Measurements from ENCODE around the gene LRRC42. TPM values are rescaled to one million over a fixed set of nuclear protein-coding genes. Genes with fewer than 3 reads are reported as not detected.

The LRRC42 gene
- total RNA-seq, 2 donors from 2014 or later = 10.5 to 10.6 TPM

DNA sequence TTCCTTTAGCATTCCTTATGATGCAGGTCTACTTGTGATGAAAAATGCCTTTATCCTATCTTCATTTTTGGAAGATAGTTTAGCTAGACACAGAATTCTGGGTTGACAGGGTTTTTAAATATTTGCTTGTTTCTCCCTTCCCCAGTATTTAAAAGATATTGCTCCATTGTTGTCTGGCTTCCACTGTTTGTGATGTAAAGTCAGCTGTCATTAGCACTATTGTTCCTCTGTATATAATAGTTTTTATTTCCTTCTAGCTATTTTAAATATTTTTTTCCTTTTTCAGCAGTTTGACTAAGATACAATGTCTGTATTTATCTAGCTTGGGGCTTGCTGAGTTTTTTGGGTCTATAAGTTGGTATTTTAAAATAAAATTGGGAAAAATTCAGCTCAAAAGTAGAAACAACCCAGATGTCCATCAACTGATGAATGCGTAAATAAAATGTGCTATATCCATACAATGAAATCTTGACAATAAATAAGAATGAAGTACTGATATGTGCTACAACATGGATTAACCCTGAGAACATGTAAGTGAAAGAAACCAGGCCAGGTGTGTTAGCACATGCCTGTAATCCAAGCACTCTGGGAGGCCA, 11.9 kb upstream of the LRRC42 start:
- H3K9me3 ChIP-seq = no peaks in the 10 kb centered on the region
- H3K36me3 ChIP-seq = no peaks in the 10 kb centered on the region
- H3K27me3 ChIP-seq = no peaks in the 10 kb centered on the region
- DNase-seq (ENCODE audit: low spot score) = no peak
- no peak overlapping the region for H3K27ac ChIP-seq
- TF ChIP-seq, protein P1, sequence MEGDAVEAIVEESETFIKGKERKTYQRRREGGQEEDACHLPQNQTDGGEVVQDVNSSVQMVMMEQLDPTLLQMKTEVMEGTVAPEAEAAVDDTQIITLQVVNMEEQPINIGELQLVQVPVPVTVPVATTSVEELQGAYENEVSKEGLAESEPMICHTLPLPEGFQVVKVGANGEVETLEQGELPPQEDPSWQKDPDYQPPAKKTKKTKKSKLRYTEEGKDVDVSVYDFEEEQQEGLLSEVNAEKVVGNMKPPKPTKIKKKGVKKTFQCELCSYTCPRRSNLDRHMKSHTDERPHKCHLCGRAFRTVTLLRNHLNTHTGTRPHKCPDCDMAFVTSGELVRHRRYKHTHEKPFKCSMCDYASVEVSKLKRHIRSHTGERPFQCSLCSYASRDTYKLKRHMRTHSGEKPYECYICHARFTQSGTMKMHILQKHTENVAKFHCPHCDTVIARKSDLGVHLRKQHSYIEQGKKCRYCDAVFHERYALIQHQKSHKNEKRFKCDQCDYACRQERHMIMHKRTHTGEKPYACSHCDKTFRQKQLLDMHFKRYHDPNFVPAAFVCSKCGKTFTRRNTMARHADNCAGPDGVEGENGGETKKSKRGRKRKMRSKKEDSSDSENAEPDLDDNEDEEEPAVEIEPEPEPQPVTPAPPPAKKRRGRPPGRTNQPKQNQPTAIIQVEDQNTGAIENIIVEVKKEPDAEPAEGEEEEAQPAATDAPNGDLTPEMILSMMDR (IDR thresholded peaks at IDR 0.05) = no peak
- H3K4me3 ChIP-seq = no peak overlapping the region
- no peaks in the 10 kb centered on the region for H3K4me1 ChIP-seq

DNA sequence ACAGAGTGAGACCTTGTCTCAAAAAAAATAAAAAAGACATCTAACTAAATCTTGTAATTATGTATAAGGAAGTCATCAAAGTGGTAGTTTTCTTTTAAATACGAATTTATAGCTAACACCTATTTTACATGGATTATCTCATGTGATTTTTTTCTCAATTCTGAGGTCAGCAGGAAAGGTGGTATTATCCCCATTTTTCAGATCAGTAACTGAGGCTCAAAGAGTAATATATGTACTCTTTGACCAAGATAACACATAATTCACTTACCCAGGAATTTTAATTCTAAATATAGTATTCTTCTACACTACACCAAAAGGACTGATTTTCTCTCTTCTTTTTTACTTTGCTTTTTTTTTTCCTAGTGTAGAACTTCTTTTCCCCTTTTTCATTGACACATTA, 9.7 kb upstream of the LRRC42 start:
- Histone ChIP-seq H3K4me1 (no peaks in the 10 kb centered on the region), H3K9me3 (no peaks in the 10 kb centered on the region), H3K4me3 (no peak overlapping the region), H3K27ac (no peak overlapping the region), H3K36me3 (no peaks in the 10 kb centered on the region), H3K27me3 (no peaks in the 10 kb centered on the region)
- DNase-seq (ENCODE audit: low spot score) = no peak
- TF ChIP-seq, protein P1 (IDR thresholded peaks at IDR 0.05) = no peak

DNA sequence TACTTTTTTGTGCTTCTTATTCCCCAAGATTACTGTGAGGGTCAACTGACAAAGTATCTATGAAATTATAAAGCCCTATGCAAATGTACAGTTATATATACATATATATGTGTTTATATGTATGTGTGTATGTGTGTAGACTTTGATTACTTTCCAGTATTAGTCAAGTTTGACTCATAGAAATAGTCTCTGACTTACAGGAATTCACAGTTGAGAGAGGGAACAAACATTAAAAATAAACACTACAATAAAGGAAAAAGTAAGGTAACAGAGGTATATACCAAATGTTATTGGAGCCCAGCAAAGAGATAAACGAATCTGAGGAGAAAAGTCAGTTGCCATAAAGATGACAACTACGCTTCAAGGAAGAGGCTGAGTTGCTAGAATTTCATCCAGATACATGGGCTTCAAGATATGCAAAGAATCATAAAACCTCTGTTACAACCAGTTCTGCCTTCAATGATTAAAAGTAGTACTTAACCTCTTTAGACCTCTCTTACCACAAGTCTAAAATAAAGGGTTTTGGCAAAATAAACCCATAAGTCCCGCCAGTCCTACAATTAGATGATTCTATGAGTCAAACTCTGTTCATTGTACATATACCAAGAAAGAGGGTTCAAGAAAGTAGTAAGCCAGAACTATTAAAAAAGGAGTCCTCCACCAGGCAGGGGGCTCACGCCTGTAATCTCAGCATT, 7.9 kb upstream of the LRRC42 start:
- TF ChIP-seq, protein P1 (IDR thresholded peaks at IDR 0.05) = no peak
- H3K9me3 ChIP-seq = no peaks in the 10 kb centered on the region
- DNase-seq (ENCODE audit: low spot score) = no peak

DNA sequence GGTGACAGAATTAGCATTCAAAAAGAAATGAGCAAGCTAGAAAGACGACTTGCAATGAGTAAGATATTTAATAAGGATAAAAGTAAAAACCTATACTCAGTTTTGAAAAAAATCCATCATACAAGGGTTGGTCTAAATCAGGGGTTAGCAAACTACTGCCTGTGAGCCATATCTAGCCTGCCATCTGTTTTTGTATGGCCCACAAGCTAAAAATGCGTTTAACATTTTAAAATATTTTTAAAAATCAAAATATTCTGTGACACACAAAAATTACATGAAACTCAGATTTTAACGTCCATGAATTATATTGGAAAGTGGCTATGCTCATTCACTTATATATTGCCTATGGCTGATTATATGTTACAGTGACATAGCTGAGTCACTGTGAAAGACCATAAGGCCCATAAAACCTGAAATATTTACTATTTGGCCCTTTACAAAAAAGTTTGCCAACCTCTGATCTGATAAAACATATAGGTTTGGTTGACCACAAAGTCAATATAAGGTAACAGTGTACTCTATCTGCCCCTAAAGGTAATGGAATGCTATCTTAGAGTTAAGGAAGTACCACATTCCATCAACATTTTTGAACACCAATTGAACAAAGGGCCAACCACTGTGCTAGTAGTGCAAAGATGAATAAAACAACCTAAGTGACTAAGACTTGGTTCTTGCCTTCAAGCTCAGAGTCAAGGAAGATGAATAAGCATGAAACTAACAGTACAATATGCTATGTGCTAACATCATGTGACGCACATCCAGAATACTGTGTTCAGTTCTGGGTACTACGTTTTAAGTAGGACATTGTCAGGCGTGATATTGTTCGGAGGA, 3.8 kb upstream of the LRRC42 start:
- Histone ChIP-seq H3K4me3 (no peak overlapping the region), H3K36me3 (no peaks in the 10 kb centered on the region), H3K9me3 (no peaks in the 10 kb centered on the region), H3K4me1 (peaks cover 0 to 20% of the 10 kb centered on the region in 2 donors), H3K27ac (no peak overlapping the region), H3K27me3 (no peaks in the 10 kb centered on the region)
- TF ChIP-seq, protein P1 (IDR thresholded peaks at IDR 0.05) = no peak
- no peak for DNase-seq (ENCODE audit: low spot score)

More for the DNA sequence above, 7.9 kb upstream of the LRRC42 start:
- H3K4me1 ChIP-seq = no peaks in the 10 kb centered on the region
- H3K27ac ChIP-seq = no peak overlapping the region
- no peak overlapping the region for H3K4me3 ChIP-seq
- no peaks in the 10 kb centered on the region for H3K27me3 ChIP-seq
- H3K36me3 ChIP-seq = no peaks in the 10 kb centered on the region

DNA sequence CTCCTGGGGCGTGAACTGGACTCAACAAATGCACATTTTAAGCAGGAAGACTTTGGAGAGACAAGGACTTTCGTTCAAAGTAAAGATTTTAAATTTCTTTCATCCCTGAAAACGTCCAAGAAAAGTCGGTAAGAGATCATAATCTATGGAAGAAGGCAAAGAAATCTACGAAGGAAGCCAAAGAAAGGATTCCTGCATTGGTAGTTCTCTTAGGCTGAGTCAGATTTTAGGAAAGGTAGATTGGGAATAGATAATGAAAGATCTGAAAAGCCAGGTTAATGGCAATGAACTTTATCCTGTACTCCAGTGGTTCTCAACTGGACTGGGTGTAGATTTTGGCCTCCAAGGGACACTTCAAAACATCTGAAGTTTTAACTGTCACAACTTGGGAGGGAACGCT, 3.1 kb upstream of the LRRC42 start:
- H3K9me3 ChIP-seq = no peaks in the 10 kb centered on the region
- H3K4me3 ChIP-seq = no peak overlapping the region
- peaks cover 0 to 25% of the 10 kb centered on the region in 2 donors for H3K4me1 ChIP-seq
- H3K27ac ChIP-seq = no peak overlapping the region
- H3K36me3 ChIP-seq = no peaks in the 10 kb centered on the region
- no peak for DNase-seq (ENCODE audit: low spot score)
- TF ChIP-seq, protein P1 (IDR thresholded peaks at IDR 0.05) = no peak
- no peaks in the 10 kb centered on the region for H3K27me3 ChIP-seq

All from right atrium auricular region (tissue), 2 donors.